IPS-18c (cell line): Measurements from ENCODE around the gene DYRK3.

Experiments
- H3K4me3 ChIP-seq: 2 replicates; pipeline ENCODE4 v1.7.0; 2013; ENCODE audit warnings: low read depth, mild to moderate bottlenecking, low read length, moderate library complexity; ENCODE audit not compliant: insufficient read depth
- H3K9me3 ChIP-seq: one replicate; pipeline ENCODE4 v1.6.1; 2013; ENCODE audit warnings: mild to moderate bottlenecking, low read length, moderate library complexity; ENCODE audit not compliant: control insufficient read depth, insufficient read depth

The DYRK3 gene

DNA sequence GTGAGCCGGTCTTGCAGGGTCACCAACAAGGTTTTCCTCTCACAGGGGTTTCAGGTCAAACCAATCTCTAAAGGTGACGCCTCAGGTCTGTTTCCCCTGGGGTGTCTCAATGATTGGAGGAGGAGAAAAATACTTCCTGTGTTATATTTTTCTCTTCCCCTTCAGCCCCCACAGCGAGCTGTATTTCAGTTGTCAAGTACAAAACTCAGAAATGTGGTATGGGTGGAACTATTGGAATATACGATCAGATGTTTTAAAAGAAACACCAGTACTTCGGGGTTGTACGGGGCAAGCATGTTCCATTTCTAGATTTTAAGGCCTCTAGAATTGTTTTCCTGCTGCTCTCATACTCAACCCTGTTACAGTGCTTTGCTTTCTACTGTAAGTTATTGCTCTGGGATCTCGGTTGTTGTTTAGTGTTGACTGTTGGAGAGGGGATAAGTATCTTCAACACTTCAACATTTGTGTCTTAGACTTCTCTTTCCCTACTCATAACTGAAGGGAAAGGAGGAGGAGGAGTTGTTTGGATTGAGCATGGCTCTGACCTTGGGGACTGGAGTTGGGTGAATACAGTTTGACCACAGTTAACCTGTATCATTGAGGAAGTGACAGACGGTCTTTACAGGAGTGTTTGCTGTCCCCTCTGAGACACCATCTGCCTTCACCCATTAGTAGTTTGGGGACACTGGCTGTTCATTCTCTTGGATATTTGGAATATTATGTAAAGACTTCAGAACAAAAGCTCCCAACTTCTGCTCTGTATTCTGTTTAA, 51.3 kb downstream of the DYRK3 start:
- Histone ChIP-seq H3K9me3 (peaks cover 2% of the 10 kb centered on the region), H3K4me3 (peak overlapping the region; percentile 83)

- no peak overlapping the region; the same call in 1 of the 2 replicates for H3K4me3 ChIP-seq
- H3K9me3 ChIP-seq, result peaks cover 2% of the 10 kb centered on the region
Measured at GRCh38 chr1:206687251-206687914, 52.0 kb downstream of the DYRK3 start.

DNA sequence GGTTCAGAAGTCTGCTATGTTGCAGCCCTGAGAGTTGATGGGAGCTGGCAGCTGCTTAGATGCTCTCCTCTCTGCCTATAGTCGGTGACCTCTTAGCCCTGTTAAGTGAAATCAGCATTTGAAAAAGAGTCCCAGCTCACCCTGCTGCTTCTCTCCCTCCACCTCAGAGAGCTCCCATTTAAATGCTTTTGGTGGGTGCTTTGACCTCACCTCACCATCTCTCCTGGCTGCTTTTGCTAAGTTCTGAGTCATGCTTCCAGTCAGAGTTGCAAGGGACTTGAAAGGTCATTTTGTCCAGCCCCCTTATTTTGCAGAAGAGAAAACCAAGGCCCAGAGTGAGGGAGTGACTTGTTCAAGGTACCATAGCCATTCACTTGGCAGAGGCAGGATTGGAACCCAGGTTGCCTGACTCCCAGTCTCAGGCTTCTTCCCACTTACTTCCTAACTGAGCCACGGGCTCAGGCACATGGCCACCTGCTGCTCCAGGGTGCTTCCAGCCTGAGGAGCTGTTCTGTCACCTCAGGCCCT, 52.6 kb downstream of the DYRK3 start:
- peaks cover 2% of the 10 kb centered on the region for H3K9me3 ChIP-seq
- H3K4me3 ChIP-seq, result no peak overlapping the region

DNA sequence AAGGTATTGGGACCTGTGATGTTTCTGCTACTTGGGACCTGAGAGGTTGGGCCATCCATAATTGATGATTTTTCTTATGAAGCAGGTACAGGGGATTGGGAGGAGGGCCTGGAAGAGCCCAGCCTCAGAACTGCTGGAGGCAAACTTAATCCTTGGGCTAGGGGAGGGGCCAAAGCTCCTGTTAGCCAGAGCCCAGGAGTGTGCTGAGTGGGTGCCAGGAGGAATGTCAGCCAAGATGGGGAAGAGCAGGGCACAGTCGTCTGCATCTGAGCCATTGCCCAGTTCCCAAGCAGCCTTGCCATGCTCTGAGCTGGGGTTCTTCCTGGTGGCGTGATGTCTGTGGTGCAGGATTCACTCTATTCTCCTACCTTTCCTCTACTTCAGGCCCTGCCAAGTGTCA, 55.2 kb downstream of the DYRK3 start:
- Histone ChIP-seq H3K4me3 (no peak overlapping the region), H3K9me3 (peaks cover 2% of the 10 kb centered on the region)

- Histone ChIP-seq H3K4me3 (no peak overlapping the region), H3K9me3 (peaks cover 2% of the 10 kb centered on the region)
Measured at GRCh38 chr1:206691604-206692003, 56.3 kb downstream of the DYRK3 start.

DNA sequence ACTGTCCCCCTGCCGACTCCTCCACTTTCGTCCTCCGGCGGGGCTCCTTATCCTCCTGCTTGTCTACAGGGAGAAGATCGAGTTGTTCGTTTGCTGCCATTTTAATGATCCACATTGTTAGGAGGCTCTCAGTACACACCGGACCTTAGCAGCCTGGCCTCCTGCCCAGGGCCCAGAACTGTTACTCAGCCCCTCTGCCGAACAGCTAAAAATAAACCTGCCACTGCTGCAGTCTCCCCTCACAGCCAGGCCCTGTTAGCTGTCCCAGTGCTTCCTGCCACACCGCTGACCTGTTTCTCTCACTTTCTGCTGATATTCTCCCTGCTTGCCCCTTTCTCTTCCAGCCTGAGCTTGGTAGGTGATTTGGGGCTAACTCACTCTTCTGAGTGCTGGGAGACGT, 57.7 kb downstream of the DYRK3 start:
- Histone ChIP-seq H3K4me3 (no peak overlapping the region), H3K9me3 (peaks cover 2% of the 10 kb centered on the region)

GRCh38 chr1:206693592-206693991, 58.3 kb downstream of the DYRK3 start:
- H3K9me3 ChIP-seq, result peaks cover 2% of the 10 kb centered on the region
- H3K4me3 ChIP-seq, result no peak overlapping the region

DNA sequence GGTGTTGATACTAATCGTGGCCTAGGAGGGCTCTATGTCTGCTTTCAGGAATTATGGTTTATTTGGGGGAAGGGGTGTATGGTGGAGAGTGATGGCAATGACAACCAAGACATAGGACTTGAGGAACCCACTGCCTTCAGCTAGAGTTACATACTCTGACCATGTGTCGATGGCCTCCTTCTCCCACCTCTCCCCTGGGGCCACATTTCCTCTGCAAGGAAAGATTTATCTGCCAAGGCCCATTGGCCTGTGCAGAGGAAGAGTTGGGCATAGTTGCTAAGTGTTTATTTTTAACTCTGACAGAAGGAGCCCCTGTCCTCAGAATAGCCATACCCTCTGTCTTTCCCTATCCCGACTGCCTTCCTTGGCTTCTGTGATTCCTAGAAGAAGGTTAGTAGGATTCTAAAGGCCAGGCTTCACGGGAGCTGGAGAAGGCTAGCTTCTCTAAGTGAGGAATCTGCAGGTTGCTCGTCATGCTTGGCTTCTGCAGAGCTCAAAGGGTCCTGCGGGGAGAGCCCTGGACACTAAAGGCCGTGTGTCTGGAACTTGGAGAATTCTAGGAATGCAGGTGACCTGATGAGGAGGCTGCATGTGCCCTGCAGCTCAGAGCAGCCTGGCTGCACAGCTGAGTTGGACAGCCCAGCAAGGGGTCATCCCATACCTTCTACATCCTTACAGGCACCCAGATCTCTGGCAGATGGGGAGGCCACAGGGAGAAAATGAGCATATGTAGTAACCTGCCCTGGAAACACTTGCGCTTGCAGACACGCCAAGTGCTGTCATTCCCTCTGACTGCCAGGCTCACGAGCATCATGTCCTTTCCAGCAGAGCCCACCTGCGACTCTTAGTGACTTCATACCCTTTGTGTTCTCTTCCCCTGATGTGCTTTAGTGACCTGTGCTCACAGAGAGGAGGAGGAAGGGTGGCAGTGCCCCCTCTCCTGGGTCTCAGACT, 59.1 kb downstream of the DYRK3 start:
- H3K9me3 ChIP-seq, result peaks cover 2% of the 10 kb centered on the region
- no peak overlapping the region for H3K4me3 ChIP-seq

GRCh38 chr1:206695733-206696132, 60.4 kb downstream of the DYRK3 start:
- H3K4me3 ChIP-seq, result no peak overlapping the region
- H3K9me3 ChIP-seq, result no peaks in the 10 kb centered on the region

- Histone ChIP-seq H3K9me3 (no peaks in the 10 kb centered on the region), H3K4me3 (no peak overlapping the region)
Measured at GRCh38 chr1:206696812-206697585, 61.7 kb downstream of the DYRK3 start.

- H3K4me3 ChIP-seq, result no peak overlapping the region
- no peaks in the 10 kb centered on the region for H3K9me3 ChIP-seq
Measured at GRCh38 chr1:206698011-206698410, 62.7 kb downstream of the DYRK3 start.
